HG03064 (cell line): ENCODE results near the gene LTBR.
A peak's percentile ranks its signal among the peaks of the same experiment; 100 is the strongest.
"Not testable (repeated sequence)": the region's sequence is repeated elsewhere in the genome, so short reads cannot be mapped to it uniquely, and the experiment has no call there.

ENCODE experiments used
- ATAC-seq: cut with Tn5 transposase; IDR thresholded peaks from one replicate; pipeline ENCODE4 v1.9.1; 2021; ENCODE audit warnings: low read depth; ENCODE audit not compliant: unreplicated experiment

The LTBR gene

DNA sequence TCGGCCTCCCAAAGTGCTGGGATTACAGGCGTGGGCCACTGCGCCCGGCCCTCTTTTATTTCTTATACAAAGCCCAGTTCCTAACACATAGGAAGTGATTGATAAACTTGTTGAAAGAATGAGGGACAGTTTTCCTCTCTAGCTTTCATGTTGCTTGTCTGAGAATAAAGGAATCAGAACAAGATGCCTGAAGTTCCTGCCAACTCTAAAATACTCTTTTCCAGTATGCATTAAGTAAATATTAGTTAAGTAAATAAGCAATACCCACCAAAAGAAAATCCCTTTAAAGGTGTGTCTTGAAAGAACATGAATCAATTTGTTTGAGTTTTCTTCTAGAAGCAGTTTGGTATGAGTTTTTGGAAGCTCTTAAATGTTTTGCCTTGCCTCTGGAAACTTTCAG is 36.4 kb downstream of the LTBR start:
- no peak for ATAC-seq

DNA sequence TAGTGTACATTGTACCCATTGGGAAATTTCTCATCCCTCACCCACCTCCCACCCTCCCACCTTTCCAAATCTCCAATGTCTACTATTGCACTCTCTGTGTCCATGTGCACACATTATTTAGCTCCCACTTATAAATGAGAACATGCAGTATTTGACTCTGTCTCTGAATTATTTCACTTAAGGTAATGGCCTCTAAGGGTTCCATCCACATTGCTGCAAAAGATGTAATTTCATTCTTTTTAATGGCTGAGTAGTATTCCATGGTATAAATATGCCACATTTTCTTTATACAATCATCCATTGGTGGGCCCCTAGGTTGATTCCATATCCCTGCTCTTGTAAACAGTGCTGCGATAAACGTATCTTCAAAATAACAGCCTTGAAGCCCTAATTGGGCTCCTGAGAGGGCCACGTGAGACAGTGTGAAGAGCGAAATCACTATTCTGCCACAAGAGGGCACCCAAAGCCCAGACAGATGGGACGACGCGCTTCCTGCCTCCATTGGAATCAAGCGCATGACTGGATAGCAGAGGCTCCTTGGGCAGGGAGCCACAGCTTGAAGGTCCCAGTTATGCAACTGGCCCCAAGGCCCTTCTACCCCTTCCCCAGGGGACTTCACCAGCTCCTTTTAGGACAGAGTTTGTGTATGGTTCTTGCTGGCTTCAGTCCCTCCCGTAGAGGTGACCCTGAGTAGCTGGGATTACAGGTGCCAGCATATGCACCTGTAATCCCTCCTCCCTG is 39.5 kb downstream of the LTBR start:
- no peak for ATAC-seq

DNA sequence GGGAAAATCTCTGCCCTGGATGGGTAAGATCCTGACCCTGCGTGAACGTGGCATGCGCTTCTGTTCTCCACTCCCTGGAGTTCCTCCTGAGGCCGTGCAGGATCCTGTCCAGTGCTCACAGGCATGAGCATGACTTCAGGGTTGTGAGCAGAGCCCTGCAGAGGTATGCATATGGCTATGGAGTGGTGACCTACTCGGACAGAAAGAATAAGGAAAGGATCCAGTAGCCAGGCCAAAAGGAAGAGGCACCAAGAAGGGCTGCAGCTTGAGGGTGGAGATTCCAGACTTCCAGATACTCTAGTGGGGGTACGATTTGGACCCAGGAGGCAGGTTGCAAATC is 40.0 kb downstream of the LTBR start:
- ATAC-seq, result no peak

DNA sequence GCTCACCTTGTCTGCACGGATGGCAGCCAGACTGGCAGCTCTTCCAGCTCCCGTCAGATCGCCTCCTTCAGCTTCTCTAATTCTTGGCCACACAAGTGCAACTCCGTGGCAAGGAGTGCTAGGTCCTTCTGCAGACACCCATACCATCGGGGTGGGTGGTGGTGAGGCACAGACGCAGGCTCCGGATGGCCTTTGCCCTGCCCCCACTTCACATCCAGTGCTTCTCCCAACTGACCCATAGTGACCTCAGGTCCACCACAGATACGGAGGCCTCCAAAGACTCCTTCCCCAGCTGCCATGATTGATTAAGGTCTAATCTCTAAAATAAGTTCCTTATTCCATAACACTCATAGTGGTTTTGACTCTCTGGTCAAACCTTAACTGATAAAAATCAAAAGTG is 40.9 kb downstream of the LTBR start:
- no peak for ATAC-seq

DNA sequence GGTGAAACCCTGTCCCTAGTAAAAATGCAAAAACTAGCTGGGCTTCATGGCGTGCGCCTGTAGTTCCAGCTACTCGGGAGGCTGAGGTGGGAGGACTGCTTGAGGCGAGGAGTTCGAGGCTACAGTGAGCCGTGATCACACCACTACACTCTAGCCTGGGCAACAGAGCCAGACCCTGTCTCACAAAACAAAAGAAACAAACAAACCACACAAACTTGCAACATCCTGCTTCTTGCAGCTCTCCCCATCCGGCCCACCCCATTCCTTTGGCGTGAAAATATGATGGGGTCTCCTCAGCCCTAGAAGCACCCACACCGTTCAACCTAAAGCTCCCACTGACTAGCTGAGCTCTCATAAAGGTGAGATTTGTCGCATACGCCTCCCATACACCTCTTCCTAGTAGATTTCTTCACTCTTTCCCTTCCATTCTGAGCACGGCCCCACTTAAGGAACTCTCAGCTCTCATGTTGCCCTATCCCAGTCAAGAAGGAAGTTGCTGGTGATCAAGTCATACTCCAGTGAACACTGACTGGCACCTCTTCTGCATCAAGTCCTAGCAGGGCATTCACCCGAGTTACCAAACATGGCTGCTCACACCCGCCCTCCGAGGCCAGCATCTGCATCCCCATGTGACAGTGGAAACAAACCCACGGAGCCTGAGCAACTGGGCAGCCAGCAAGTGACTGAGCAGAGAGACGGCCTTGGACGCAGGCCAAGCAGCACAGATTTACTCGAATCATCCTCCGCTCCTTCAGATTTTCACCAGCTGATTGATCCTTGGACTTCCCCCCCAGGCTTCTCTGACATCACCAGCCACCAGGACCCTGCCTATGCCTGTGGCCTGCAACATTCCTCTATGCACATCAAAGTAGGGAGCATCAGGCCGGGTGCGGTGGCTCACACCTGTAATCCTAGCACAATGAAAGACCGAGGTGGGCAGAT is 41.9 kb downstream of the LTBR start:
- ATAC-seq, result no peak

DNA sequence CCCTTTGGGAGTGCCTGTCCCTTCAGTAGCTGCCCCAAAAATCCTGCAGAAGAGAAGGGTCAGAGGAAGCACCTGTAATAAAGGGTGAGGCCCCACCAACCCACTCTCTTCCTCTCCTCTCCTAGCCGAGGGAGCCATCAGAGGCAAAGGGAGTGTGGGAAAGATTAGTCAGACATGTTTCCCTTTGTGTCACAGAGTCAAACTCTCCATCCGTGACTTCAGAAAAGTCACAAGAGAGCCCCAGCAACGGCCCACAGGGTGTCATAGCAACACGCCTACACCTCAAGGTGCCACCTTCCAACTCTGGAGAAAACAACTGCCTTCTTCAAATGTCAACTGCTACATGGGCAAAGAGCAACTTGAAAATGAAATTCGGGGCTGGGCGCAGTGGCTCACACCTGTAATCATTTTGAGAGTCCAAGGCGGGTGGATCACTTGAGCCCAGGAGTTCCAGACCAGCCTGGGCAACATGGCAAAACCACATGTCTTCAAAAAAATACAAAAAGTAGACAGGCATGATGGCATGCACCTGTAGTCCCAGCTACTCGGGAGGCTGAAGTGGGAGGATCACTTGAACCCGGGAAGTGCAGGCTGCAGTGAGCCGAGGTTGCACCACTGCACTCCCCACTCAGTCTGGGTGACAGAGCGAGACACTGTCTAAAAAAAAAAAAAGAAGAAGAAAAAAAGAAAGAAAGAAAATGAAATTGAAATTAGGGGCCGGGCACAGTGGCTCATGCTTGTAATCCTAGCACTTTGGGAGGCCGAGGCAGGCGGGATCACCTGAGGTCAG is 43.1 kb downstream of the LTBR start:
- ATAC-seq, result peak; percentile 57

DNA sequence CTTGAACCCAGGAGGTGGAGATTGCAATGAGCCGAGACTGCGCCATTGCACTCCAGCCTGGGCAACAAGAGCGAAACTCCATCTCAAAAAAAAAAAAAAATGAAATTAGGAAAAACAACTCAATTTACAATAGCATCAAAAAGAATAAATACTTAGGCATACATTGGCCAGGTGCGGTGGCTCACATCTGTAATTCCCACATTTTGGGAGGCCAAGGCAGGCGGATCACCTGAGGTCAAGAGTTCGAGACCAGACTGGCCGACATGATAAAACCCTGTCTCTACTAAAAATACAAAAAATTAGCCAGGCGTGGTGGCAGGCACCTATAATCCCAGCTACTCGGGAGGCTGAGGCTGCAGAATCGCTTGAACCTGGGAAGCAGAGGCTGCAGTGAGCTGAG is 43.8 kb downstream of the LTBR start:
- not testable (repeated sequence) for ATAC-seq

DNA sequence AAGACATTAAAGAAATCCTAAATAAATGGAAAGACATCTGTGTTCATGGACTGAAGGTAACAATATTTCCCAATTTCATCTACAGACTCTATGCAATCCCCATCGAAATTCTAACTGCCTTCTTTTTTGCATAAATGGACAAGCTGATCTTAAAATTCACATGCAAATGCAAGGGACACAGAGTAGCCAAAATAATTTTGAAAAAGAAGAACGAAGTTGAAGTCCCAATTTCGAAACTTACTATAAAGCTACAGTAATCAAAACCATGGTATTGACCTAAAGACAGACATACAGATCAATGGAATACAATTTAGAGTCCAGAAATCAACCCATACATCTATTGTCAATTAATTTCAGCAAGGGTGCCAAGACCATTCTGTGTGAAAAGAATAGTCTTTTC is 44.4 kb downstream of the LTBR start:
- ATAC-seq, result no peak

DNA sequence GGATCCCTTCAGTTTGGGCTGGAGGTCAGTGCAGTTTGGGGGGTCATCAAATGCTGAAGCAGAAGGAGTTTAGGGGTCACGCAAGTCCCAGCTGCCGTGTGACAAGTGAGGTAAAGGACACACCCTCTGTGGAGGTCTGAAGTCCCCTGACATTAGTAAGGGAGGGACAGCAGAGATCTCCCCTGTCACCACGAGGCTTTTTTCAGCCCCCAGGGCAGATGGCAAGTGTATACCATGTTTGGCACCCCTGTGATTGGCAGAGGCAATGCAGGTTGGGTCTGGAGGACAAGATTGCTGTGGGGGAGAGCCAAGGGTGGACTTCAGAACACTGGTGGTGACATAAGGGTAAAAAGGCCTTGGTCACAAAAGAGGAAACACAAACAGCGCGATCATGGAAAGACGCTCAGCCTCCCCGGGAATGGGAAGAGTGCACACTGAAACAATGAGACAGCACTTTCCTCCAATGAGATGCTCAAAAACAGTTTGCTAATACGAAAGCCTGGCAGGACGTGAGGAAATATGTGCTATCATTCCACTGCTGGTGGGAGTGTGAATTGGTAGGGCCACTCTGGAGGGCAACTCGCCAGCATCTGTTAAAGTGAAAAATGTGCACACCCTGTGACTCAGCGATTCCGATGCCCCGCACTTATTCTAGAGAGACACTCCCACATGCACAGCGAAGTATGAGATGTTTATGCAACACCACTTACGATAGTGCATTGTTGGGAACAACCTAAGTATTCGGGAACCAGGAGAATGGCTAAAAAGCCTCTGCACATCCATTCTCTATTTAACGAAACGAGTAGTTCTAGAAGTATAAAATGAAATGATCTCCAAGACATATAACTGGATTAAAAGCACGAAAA is 46.4 kb downstream of the LTBR start:
- ATAC-seq, result no peak

DNA sequence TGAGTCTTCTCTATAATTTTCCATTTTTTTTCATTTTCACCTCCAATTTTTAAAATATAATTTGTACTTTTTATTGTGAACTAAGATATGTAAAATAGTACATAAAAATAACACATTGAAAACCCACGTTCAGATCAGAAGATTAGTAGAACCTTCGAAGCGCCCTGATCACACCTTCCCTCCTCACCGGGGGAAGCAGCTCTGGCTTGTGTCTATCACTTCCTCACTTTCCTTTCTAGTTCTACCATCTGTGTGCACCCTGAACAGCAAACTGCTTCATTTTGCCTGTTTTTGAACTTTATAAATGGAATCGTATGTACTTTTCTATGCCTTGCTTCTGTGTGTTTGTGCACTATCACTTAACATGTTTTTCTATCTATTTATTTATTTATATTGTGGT is 49.0 kb downstream of the LTBR start:
- ATAC-seq, result no peak

DNA sequence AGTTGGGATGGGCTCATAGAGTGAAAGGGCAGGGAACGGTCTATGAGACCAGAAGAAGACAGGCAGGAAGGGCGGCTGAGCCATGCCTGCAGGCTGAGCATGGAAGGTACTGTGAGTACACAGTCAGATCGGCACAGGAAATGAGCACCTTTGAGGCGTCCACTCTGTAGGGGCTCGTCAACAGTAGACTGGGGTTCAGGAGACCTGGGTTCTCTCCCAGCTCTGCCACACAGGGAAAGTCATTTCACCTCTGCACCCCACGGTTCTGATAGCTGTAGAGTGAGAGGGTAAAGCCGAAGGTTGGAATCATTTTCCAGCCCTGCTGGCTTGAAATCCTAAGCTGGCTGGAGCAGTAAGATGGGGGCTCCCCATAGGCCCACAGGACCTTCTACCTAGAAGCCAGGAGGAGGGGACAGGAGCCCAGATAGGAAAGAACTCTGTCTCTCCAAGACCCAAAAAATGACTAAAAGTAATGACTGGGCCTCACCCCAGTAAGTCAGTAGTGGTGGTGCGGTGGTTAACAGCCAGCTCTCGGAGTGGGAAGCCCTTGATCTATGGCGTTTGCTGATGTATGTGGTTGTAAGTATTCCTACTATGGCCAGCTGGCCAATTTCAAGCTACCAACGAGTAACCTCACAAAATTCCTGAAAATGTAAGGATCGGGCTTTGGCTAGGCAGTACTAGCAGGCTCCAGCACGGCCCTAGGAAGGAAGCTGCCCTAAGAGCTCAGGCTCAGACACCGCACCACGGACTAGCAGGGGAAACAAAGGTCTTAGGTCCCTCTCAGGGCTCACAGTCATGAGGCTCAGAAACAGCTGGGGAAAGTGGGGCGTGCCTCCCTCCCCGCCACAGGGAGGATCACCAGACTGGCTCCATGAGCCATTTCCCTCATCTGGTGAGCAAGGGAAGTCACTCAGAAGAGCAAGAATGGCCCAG is 50.5 kb downstream of the LTBR start:
- ATAC-seq, result no peak

DNA sequence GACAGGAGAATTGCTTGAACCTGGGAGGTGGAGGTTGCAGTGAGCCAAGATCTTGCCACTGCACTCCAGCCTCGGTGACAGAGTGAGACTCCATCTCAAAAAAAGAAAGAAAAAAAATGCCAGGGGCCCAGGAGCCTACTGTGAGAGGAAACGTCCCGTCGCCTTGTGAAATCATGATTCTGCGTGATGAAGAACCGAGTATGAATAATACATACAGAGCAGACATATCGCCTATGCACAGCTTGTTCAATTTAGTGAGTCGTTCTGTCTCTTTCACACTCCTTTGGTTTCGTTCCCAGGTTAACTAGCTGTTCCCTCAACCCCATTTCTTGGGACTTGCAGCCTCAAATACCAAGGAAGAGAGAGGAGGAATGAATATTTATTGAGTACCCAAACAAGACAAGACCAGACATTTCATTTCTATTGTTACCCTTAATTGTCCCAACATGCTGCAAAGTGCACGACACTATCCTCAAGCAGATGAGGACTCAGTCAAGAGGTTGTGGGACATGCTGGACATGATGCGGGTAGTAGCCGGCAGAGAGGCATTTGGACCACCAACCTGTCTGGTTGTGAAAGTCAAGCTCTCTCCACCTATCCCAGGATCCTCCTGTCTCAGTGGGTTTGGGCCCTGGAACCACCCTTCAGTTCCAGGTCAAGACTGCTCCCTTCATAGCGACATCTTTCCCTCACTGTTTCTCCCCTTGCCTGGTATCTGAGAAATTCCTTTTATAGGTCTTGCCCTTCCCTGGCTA is 52.2 kb downstream of the LTBR start:
- no peak for ATAC-seq

DNA sequence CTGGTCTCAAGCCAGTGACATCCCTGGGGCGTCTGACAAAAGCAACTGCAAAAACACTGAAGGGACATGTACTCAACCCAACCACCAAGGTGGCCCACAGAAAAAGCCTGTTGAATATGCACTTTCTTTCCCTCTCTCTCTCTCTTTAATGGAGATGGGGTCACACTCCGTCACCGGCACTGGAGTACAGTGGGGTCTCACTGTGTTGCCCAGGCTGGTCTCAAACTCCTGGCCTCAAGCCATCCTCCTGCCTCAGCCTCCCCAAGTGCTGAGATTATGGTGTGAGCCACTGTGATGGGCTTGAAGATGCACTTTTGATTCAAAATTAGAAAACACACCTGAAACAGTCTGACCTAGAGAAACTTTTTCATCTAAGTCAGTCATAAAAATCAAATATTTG is 53.6 kb downstream of the LTBR start:
- ATAC-seq, result no peak

DNA sequence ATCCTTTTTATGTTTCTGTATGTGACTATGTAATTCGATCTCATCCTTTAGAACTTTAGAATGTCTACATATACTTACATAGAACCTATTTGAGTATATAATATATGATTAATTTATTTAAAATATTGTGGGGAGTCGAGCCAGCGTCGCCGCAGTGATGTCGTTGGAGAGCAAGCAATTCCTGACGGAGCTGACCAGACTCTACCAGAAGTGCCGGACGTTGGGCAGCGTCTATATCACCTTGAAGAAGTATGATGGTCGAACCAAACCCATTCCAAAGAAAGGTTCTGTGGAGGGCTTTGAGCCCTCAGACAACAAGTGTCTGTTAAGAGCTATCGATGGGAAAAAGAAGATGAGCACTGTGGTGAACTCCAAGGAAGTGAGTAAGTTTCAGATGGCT is 54.4 kb downstream of the LTBR start:
- no peak for ATAC-seq

DNA sequence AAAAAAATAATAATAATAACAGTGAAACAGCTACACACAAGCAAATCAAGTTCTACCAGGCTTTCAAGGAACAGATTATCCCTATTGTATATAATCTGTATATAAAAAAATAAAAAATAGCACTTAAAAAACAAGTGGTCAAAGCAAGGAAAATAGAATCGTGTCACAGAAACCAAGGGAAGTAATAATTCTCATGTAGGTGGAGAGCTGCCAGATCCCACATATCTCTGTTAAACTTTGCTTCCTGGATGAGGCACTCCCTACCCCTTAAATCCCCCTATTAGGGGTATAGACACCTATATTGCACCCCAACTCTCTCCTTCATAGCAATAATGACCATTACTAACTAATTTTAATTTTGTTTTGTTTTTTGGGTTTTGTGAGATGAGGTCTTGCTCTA is 56.4 kb downstream of the LTBR start:
- ATAC-seq, result no peak
